RPMI8226 (cell line): ENCODE measurements around the gene SUSD5.
"Not testable (repeated sequence)": the region's sequence is repeated elsewhere in the genome, so short reads cannot be mapped to it uniquely, and the experiment has no call there.

Source experiments
- DNase-seq: peaks from one replicate; pipeline ENCODE4 v3.0.0-alpha.2; 2015

The SUSD5 gene

GRCh38 chr3:33187368-33187634, 31.3 kb downstream of the SUSD5 start:
- DNase-seq, result no peak

- no peak for DNase-seq
Observed at GRCh38 chr3:33186524-33187367, 31.9 kb downstream of the SUSD5 start.

- no peak for DNase-seq
Observed at GRCh38 chr3:33184863-33185262, 33.7 kb downstream of the SUSD5 start.

GRCh38 chr3:33181641-33182040, 37.0 kb downstream of the SUSD5 start:
- DNase-seq, result not testable (repeated sequence)

- no peak for DNase-seq
Observed at GRCh38 chr3:33181229-33181628, 37.4 kb downstream of the SUSD5 start.

- DNase-seq, result no peak
Observed at GRCh38 chr3:33179132-33179531, 39.5 kb downstream of the SUSD5 start.

- DNase-seq, result no peak
Observed at GRCh38 chr3:33174711-33175414, 43.7 kb downstream of the SUSD5 start.

- DNase-seq, result no peak
Observed at GRCh38 chr3:33174095-33174494, 44.5 kb downstream of the SUSD5 start.

- DNase-seq, result no peak
Observed at GRCh38 chr3:33173672-33174071, 44.9 kb downstream of the SUSD5 start.

- DNase-seq, result no peak
Observed at GRCh38 chr3:33173103-33173502, 45.5 kb downstream of the SUSD5 start.

GRCh38 chr3:33171580-33171979, 47.0 kb downstream of the SUSD5 start:
- no peak for DNase-seq

GRCh38 chr3:33170531-33170930, 48.1 kb downstream of the SUSD5 start:
- DNase-seq, result no peak

GRCh38 chr3:33167716-33168336, 50.8 kb downstream of the SUSD5 start:
- no peak for DNase-seq

- DNase-seq, result no peak
Observed at GRCh38 chr3:33167284-33167683, 51.3 kb downstream of the SUSD5 start.

- no peak for DNase-seq
Observed at GRCh38 chr3:33166095-33166494, 52.5 kb downstream of the SUSD5 start.

GRCh38 chr3:33165372-33165771, 53.2 kb downstream of the SUSD5 start:
- no peak for DNase-seq

- not testable (repeated sequence) for DNase-seq
Observed at GRCh38 chr3:33162621-33163020, 56.0 kb downstream of the SUSD5 start.

- DNase-seq, result no peak
Observed at GRCh38 chr3:33159981-33160380, 58.6 kb downstream of the SUSD5 start.

- no peak for DNase-seq
Observed at GRCh38 chr3:33159234-33159633, 59.4 kb downstream of the SUSD5 start.

- no peak for DNase-seq
Observed at GRCh38 chr3:33155301-33155700, 63.3 kb downstream of the SUSD5 start.

GRCh38 chr3:33153782-33154181, 64.8 kb downstream of the SUSD5 start:
- DNase-seq, result no peak

GRCh38 chr3:33152363-33153360, 65.9 kb downstream of the SUSD5 start:
- DNase-seq, result no peak

GRCh38 chr3:33149342-33149741, 69.3 kb downstream of the SUSD5 start:
- DNase-seq, result peak; percentile 15
